ENCODE data around the gene TEPSIN.

Gene TEPSIN

GRCh38 chr17:81218459-81218858 is 20.4 kb downstream of the TEPSIN start:
- no peak for DNase-seq

DNA sequence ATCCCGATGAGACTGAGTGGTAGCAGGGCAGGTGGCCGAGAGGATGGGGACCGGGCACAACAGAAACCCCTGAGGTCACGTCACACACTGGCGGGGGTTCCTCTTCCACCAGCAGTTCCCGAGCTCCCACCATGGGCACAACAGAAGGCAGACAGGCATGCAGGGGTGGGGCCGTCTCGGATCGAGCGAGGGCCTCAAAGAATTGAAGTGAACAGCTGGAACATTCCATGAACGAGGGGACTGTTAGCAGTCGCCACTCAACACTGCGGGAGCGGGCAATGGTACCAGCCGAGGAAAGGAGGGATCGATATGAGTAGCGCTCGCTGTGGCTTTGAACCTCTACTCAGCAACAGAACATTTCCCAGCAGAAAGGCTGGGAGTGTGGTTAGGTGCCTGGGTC is 21.4 kb downstream of the TEPSIN start:
- no peak for DNase-seq

DNA sequence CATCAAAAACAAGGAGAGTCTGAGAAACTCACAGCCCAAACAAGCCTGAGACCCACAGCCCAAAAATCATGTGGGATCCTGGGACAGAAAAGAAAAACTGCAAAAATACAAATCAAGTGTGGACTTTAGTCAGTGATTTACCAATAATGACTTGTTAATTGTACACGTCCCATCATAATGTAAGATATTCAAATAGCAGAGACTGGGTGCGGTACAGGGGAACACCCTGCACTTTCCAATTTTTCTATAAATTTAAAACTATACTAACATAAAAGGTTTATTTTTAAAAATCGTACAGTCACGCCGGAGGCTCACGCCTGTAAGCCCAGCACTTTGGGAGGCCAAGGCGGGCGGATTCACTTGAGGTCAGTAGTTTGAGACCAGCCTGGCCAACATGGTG is 24.9 kb downstream of the TEPSIN start:
- no peak for DNase-seq

DNA sequence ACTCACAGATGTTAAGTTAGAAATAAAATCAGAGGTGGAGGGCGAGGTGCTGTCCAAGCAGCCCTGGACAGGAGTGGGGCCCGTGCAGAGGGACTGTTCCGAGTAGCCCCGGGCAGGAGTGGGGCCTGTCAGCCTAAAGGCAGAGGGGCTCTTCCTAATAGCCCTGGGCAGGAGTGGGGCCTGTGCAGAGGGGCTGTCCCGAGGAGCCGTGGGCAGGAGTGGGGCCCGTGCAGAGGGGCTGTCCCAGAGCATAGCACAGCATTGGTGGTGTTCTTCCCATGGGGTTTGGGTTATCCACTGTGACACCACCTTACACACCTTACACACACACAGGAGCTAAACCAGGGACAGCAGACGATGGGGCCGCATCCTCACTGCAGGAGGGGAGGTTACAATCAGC is 26.5 kb downstream of the TEPSIN start:
- DNase-seq: no peak

GRCh38 chr17:81210868-81211267 is 28.0 kb downstream of the TEPSIN start:
- no peak for DNase-seq

GRCh38 chr17:81210466-81210865 is 28.4 kb downstream of the TEPSIN start:
- DNase-seq: no peak

GRCh38 chr17:81209141-81209540 is 29.7 kb downstream of the TEPSIN start:
- DNase-seq: no peak

DNA sequence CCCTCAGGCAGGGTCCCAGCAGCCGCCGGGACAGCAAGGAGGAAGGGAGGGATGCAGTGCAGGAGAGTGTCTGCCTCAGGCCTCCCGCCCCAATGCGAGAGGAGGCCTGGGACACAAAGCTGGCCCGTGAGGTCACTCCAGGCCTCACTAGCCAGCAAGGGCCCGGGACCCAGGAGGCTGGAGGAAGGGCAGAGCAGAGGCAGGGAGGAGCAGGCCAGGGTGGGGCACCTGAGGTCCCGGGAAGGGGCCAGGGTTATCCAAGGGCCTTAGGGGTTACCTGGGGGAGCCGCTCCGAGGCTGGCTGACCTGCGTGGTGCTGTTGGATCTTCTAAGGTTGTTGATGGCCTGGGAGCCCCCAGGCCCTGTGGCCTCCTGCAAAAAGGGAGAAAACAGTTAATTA is 30.2 kb downstream of the TEPSIN start:
- no peak for DNase-seq

DNA sequence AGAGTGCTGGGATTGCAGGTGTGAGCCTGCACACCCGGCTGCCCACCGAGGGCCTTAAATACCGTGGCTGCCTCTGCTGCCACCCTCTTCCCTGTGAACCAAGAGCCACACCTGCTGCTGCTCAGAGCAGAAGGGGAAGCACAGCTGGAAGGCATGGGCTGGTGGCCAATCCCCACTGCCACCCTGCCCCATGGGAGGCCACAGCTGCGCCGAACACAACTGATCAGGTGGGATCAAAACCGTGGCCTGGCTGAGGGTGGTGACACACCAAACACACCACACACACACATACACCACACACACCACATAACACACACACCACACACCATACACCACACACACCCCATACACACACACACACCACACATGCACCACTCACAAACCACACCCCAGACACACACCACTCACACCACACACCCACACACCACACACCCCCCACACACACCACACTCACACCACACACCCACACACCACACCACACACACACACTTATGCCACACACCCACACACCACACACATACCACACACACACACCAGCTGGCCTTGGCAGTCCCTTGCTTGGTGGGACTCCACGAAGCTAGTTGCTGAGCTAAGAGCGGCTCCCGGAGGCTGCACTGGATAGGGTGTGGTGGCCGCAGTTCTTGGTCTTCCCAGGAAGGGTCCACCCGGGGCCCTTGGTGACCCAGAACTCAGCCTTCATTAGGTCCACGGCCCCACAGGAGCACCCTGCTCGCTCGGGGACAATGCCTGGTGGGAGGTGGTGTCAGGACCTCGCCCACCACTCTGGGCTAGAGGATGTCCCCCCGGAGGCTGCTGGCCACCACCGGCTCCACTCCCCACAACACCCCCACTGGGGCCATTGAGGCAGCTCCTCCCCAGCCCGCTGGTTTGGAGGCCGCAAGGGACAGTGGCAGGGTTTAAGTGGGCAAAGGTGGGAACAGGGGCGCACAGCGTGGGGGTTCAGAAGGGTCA is 31.0 kb downstream of the TEPSIN start:
- no peak for DNase-seq

- DNase-seq: no peak
These were observed 32.2 kb downstream of the TEPSIN start for GRCh38 chr17:81206657-81207056.

- DNase-seq: no peak
These were observed 32.7 kb downstream of the TEPSIN start for GRCh38 chr17:81206166-81206565.

DNA sequence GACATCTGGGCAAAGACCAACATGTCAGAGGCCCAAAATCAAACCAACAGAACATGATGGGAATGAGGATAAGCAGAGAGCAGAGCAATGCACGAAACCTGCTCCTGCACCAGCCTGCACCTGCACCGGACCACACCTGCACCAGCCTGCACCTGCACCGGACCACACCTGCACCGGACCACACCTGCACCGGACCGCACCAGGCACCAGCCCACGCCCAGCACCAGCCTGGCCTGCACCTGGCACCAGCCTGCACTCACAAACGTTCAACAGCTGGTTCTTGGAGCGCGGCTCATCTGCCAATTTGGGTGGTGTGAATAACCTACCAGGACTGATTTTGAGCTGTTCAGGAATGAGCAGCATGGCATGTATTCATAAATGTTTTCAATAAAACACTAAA is 34.3 kb downstream of the TEPSIN start:
- DNase-seq: no peak

DNA sequence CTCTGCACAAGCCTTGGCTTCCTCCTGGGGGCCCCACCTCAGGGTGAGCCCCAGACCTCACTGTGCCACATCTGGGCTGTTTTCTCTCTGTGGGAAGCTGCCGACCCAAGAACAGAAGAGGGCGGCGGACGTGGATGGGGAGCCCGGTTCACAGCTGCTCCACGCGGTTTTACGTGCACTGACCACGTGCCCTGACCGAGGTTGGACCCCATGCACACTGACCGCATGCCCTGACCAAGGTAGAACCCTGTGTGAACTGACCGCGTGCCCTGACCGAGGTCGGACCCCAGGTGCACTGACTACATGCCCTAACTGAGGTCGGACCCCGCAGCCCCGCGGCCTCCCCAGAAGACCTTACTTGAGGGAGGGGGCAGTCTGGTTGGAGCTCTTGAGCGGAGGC is 35.7 kb downstream of the TEPSIN start:
- DNase-seq: no peak

DNA sequence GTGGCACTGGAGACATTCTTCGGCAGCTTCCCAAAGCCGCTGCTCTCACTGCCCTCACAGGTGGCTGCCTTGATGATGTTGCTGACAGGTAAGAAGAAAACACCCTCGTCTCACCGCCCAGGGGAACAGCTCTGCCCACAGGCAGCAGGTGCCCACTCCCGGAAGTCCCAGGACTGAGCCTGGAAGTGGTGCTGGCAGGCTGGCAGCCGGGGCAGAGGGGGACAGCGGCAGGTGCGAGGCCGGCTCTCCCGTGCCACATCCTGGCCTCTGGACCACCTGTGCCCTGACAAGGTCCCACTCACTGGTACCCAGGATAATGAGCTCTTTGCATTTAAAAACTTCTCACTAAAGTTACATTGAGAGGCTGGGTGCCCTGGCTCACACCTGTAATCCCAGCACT is 36.5 kb downstream of the TEPSIN start:
- DNase-seq: no peak

DNA sequence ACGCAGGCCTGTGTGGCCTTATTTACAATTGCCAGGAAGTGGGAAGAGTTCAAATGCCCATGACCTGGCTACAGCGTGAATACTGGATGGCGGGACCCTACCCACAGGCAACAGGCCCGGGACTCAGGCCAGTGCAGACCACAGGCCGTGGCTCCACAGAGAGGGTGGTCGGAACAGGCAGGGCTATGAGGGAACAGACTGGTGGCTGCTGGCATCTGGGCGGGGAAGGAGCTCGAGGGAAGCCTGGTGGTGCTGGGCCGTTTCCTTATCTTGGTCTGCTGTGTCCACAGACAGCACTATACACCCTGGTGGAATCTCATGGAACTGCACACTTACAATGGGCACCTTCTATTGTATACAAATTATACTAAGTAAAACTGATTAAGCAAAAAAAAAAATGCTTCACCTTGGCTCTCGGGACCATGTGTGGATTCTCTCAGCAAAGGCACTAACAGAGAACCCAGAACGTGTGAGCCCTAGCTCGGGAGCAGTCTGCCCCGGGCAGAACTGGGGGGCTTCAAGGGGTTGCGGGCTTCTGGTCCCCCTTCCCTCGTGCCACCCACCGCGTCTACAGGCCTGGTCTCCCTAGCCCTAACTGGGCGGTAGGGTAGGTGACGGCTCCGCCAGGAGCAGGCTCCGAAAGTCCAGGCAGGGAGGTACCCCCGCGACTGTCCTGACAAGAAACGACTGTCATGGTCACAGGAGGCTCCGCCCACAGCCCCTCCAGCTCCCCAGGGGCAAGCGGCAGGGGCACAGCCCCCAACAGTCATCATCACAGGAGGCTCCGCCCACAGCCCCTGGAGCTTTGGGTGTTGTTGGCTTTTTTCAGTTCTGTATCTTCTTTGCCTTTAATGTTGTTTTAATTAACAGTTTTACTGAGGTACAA is 37.9 kb downstream of the TEPSIN start:
- no peak for DNase-seq

DNA sequence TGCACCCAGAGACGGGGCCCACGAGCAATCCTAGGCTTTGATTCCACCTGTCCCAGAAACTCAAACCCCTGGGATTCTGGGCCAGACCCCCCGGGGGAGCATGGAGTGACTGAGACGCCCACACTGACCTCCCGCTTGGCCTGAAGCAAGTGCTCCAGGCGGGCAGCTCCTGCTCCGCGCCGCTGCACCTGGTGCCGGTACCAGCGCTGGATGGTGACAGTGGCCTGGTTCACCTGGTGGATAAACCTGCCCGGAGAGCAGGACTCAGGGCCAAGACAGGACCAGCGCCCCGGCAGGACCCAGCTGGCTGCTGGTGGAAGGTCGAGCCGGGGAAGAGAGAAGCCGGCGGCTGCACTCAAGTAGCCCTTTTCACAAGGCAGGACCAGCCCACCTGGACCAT is 38.7 kb downstream of the TEPSIN start:
- DNase-seq: no peak

DNA sequence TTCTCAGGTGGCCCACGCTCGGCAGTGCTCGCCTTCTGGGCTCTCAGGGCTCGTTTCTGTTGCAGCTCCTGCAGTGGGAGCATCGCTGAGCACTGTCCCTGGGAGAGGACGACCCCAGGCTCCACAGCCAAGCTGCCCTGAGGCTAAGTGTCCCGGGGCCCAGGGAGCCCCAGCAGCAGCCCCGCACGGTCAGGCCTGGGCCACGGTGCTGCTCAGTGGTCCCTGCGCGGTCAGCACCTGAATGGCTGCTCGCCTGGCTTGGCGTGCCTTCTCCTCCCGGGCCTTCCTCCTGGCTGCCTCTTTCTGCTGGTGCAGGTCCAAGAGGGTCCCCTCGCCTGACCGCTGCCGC is 39.4 kb downstream of the TEPSIN start:
- DNase-seq: no peak

DNA sequence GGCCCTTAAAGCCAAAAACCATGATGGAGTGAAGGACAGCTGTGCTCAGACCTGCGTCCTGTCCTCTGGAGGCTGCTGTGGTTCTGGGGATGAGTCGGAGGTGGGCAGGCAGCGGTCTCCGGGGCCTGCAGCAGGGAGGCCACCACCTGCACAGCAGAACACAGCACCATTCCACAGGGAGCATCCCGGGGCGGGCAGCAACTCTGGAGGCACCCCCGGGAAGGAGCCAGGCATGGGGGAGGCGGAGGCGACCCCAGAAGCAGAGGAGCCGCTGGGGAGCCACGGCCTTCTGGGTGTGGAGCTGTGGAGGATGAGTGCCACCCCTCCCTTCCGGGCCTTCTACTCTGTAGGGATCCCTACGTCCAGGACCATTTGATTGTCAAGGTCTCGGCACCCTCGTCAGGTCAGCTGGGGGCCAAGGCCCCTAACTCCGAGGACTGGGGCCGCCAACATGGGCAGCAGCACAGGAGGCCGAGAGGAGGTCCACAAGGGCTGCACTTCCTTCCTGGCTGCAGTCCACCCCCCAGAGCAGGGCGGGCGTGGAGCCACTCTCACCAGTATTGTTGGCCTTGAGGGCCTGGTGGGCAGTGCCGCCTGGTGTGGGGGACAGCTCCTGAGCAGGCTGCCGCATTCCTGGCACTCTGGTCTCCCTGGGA is 39.9 kb downstream of the TEPSIN start:
- DNase-seq: no peak

DNA sequence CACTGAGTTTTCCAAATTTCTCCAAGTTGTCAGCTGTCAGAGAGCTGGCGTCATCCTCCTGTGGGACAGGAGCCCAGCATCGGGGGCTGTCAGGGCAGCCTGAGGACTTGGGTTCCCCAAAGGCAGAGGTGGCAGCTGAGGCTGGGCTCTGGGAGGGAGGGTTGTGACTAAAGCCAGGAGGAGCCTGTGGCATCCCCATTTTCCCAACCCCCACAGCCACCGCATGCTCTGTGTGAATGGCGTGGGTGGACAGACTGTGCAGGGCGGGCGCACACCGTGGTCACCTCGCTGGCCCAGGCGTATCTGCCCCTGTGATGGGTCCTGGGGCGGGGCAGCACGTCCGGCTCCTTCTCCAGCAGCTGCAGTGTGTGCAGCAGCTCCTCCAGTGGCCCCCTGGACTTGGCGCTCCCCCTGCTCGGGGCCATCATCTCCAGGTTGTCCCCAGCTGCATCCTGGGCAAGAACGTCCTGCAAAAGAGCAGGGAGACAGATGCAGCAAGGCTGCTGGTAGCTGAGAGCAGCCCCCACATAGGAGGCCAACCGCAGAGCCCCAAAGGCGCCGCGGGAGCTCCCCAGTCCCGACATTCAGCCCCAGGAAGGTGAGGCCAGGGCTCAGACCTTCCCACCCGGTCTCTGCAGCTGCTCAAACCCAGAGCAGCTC is 40.9 kb downstream of the TEPSIN start:
- no peak for DNase-seq

GRCh38 chr17:81197409-81197795 is 41.5 kb downstream of the TEPSIN start:
- DNase-seq: no peak

DNA sequence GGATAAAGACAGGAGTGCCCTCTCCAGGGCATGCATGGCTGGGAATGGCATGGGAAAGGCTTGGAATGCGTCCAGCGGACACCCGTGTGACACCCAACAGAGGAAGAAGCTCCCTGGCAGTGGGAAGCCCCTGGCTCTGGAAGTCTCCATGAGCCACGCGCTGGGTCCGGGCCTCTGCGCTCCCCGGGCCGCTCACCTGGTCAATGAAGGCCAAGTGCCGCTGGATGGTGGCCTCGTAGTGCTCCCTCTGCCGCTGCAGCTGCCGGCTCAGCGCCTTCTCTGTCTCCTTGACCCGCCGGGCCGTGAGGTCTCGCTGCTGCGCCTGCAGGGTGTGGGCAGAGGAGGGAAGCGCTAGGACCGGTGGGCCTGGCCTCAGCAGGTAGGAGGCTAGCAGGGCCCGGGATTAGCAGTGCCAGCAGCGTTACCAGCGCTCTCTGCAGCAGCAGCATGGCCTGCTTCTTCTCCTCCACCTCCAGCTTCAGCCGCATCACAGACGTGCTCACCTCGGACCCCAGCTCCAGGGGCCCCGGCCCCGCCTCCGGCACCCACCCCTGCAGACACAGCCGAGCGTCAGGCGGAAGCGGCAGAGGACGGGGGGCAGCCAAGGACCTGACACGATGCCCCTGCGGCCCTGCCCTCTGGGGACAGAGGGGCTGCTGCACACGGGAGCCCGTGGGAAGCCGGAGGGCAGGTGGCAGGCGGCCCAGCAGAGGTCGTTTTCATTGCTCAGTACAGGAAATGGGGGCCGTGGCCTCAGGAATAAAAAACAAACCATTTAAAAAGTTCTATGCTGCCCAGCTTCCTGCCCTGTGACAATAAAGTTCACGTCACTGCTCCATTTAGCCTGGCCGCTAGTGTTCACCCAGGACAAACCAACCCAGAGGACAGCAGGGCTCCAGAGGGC is 42.1 kb downstream of the TEPSIN start:
- DNase-seq: no peak

All from GOT3 (cell line).